OCI-LY1 (cell line): ENCODE measurements around the gene CALY.

ENCODE experiments used
- H2AFZ ChIP-seq: fragments of 200-600 bp; sonication (generic), shearing (Covaris generic); 2 replicates; pipeline ENCODE4 v1.6.0; 2014; ENCODE audit warnings: antibody characterized with exemption, mild to moderate bottlenecking, low read length
- H3F3A ChIP-seq: fragments of 200-600 bp; sonication (generic), shearing (Covaris generic); 2 replicates; pipeline ENCODE4 v1.6.0; 2014; ENCODE audit warnings: mild to moderate bottlenecking, antibody characterized with exemption, low read length, moderate library complexity; ENCODE audit not compliant: insufficient read depth
- H3K27ac ChIP-seq: fragments of 200-600 bp; sonication (generic); 2 replicates; pipeline ENCODE4 v1.5.1; 2014; ENCODE audit warnings: low read length, mixed run types, mild to moderate bottlenecking, low read depth; ENCODE audit not compliant: poor library complexity, severe bottlenecking
- H3K27me3 ChIP-seq: fragments of 200-600 bp; sonication (generic); 2 replicates; pipeline ENCODE4 v1.6.0; 2014; ENCODE audit warnings: antibody characterized with exemption, mild to moderate bottlenecking, low read length, moderate library complexity; ENCODE audit not compliant: insufficient read depth
- H3K36me3 ChIP-seq: fragments of 200-600 bp; sonication (generic); 2 replicates; pipeline ENCODE4 v1.6.1; 2014; ENCODE audit warnings: mild to moderate bottlenecking, antibody characterized with exemption, low read length, moderate library complexity, mixed read lengths; ENCODE audit not compliant: insufficient read depth
- H3K4me1 ChIP-seq: fragments of 200-600 bp; sonication (generic); 2 replicates; pipeline ENCODE4 v1.5.1; 2014; ENCODE audit warnings: mild to moderate bottlenecking, low read length, moderate library complexity; ENCODE audit not compliant: insufficient read depth, severe bottlenecking
- H3K4me2 ChIP-seq: fragments of 200-600 bp; sonication (generic), shearing (Covaris generic); 2 replicates; pipeline ENCODE4 v1.6.1; 2014; ENCODE audit warnings: low read length
- H3K4me3 ChIP-seq: fragments of 200-600 bp; sonication (generic); 2 replicates; pipeline ENCODE4 v1.5.1; 2014; ENCODE audit warnings: low read length, low read depth, mild to moderate bottlenecking, mixed read lengths; ENCODE audit not compliant: poor library complexity, severe bottlenecking
- H3K79me2 ChIP-seq: fragments of 200-600 bp; shearing (Covaris generic); 2 replicates; pipeline ENCODE4 v1.6.1; 2016; ENCODE audit warnings: mixed run types, low read length, mixed read lengths; ENCODE audit not compliant: insufficient read depth
- H3K9ac ChIP-seq: fragments of 200-600 bp; sonication (generic), shearing (Covaris generic); 2 replicates; pipeline ENCODE4 v1.6.1; 2014; ENCODE audit warnings: mild to moderate bottlenecking, low read length, mixed read lengths
- H3K9me2 ChIP-seq: fragments of 200-600 bp; sonication (generic), shearing (Covaris generic); 2 replicates; pipeline ENCODE4 v1.6.1; 2014; ENCODE audit warnings: low read depth, mild to moderate bottlenecking, low read length, mixed read lengths
- H3K9me3 ChIP-seq: fragments of 200-600 bp; shearing (Covaris generic); 2 replicates; pipeline ENCODE4 v1.6.1; 2014; ENCODE audit warnings: low read length, mixed read lengths
- H4K20me1 ChIP-seq: fragments of 200-600 bp; sonication (generic), shearing (Covaris generic); 2 replicates; pipeline ENCODE4 v1.6.0; 2016; ENCODE audit warnings: mild to moderate bottlenecking, low read length; ENCODE audit not compliant: insufficient read depth
- EZH2 ChIP-seq: fragments of 200-600 bp; sonication (generic), shearing (Covaris generic); IDR thresholded peaks from 2 replicates; pipeline ENCODE4 v1.8.0; 2017; ENCODE audit warnings: borderline replicate concordance, mixed run types, mild to moderate bottlenecking, antibody characterized with exemption, low read length, moderate library complexity, mixed read lengths
- TF ChIP-seq, protein P1 (sequence below): fragments of 200-600 bp; sonication (generic), shearing (Covaris generic); IDR thresholded peaks from 2 replicates; pipeline ENCODE4 v1.5.1; 2017; ENCODE audit warnings: mild to moderate bottlenecking, antibody characterized with exemption, low read length, moderate library complexity, mixed read lengths

The CALY gene

DNA sequence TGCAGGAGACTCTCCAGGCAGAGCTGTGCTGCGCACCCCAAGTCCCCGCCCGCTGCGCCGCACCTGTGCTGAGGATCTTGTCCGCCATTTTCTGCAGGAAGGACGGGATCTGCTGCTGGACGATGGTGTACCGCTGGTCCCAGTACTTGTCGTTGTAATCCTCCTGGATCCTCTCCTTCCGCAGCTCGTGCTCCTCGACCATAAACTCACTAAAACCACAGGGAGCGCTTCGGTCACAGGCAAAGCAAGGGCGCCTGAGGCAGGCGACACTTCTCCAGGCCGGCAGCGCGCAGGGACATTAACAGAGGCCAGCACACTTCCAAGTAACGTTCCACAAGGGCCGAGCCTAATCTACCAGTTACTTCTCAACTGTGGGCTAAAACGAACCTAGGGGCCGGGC is 46.9 kb downstream of the CALY start:
- Histone ChIP-seq H4K20me1 (no peaks in the 10 kb centered on the region), H3K9me2 (no peaks in the 10 kb centered on the region), H3K4me2 (no peak overlapping the region), H3K4me3 (no peak overlapping the region), H2AFZ (no peak overlapping the region), H3K27ac (no peak overlapping the region), H3K79me2 (no peaks in the 10 kb centered on the region), H3K4me1 (no peaks in the 10 kb centered on the region), H3K9ac (no peak overlapping the region), H3F3A (no peaks in the 10 kb centered on the region), H3K36me3 (peaks cover 75% of the 10 kb centered on the region), H3K9me3 (no peaks in the 10 kb centered on the region), H3K27me3 (no peaks in the 10 kb centered on the region)
- TF ChIP-seq, protein P1, sequence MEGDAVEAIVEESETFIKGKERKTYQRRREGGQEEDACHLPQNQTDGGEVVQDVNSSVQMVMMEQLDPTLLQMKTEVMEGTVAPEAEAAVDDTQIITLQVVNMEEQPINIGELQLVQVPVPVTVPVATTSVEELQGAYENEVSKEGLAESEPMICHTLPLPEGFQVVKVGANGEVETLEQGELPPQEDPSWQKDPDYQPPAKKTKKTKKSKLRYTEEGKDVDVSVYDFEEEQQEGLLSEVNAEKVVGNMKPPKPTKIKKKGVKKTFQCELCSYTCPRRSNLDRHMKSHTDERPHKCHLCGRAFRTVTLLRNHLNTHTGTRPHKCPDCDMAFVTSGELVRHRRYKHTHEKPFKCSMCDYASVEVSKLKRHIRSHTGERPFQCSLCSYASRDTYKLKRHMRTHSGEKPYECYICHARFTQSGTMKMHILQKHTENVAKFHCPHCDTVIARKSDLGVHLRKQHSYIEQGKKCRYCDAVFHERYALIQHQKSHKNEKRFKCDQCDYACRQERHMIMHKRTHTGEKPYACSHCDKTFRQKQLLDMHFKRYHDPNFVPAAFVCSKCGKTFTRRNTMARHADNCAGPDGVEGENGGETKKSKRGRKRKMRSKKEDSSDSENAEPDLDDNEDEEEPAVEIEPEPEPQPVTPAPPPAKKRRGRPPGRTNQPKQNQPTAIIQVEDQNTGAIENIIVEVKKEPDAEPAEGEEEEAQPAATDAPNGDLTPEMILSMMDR: no peak
- TF ChIP-seq EZH2: no peak

DNA sequence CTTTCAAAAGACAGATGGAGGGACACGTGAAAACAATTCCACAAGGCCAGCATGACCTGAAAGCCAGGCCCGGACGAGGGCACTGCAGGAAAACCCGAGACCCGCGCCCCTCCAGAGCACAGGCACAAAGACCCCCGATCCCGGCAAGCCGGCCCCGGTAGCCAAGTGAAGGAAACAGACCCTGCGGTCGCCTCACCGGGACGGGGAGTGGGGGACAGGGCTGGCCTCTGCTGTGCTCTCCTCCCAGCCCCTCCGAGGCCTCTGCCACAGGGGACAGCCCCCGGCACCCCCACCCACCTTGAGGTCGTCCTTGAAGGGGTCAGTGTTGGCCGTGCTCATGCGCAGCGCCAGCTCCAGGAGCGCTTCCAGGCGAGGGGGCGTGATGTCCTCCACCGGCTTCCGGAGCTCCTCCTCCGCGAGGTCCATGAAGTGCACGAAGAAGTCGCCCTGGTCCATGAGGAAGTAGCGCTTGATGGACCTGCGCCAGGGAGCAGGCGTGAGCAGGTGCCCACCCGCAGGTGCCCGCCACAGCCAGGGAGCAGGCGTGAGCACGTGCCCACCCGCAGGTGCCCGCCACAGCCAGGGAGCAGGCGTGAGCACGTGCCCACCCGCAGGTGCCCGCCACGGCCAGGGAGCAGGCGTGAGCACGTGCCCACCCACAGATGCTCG is 48.7 kb downstream of the CALY start:
- Histone ChIP-seq H3K27me3 (no peaks in the 10 kb centered on the region), H3K4me1 (no peaks in the 10 kb centered on the region), H3K9me2 (no peaks in the 10 kb centered on the region), H4K20me1 (no peaks in the 10 kb centered on the region), H3K4me3 (no peak overlapping the region), H3K27ac (no peak overlapping the region), H3K9ac (no peak overlapping the region), H3K9me3 (no peaks in the 10 kb centered on the region), H3F3A (no peaks in the 10 kb centered on the region), H3K4me2 (no peak overlapping the region), H3K79me2 (no peaks in the 10 kb centered on the region), H2AFZ (no peak overlapping the region), H3K36me3 (peaks cover 71% of the 10 kb centered on the region)
- TF ChIP-seq, protein P1: no peak
- TF ChIP-seq EZH2: no peak

DNA sequence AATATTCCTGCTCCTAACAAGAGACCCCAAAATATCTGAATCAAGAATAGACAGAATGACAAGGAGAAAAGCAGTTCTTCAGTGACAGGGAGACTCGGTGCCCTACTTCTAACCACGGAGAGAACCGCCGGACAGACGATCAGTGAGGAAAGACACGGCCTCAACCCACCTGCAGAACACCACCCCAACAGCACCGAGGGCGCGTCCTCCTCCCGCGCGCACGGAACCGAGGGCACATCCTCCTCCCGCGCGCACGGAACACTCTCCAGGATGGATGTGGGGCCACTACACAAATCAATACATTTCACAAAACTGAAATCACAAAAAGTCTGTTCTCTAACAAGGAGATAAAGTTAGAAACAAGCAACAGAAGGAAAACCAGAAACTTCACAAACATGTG is 50.3 kb downstream of the CALY start:
- no peaks in the 10 kb centered on the region for H3K79me2 ChIP-seq
- H3K27me3 ChIP-seq: no peaks in the 10 kb centered on the region
- H3F3A ChIP-seq: no peaks in the 10 kb centered on the region
- H3K4me1 ChIP-seq: no peaks in the 10 kb centered on the region
- H3K9me2 ChIP-seq: no peaks in the 10 kb centered on the region
- no peaks in the 10 kb centered on the region for H4K20me1 ChIP-seq
- no peak overlapping the region for H3K4me2 ChIP-seq
- TF ChIP-seq EZH2: no peak
- TF ChIP-seq, protein P1: no peak
- peaks cover 78% of the 10 kb centered on the region for H3K36me3 ChIP-seq
- no peaks in the 10 kb centered on the region for H3K9me3 ChIP-seq
- H3K9ac ChIP-seq: no peak overlapping the region
- no peak overlapping the region for H3K27ac ChIP-seq
- H3K4me3 ChIP-seq: no peak overlapping the region
- H2AFZ ChIP-seq: no peak overlapping the region
